Esophagus (tissue), 2 donors: ENCODE data around the gene HCST. TPM values are rescaled to one million over a fixed set of nuclear protein-coding genes. Genes with fewer than 3 reads are reported as not detected.

Source experiments
- polyA plus RNA-seq, 2 donors: library from polyadenylated mRNA; stranded (reverse); fragments of 200-250 nt; gene quantifications; one replicate each; pipeline ENCODE4 v1.2.3, GENCODE V29; 2013
- donor health status: healthy with polysubstance abuse.
- donor health status: Bipolar disorder and iron deficiency.

HCST gene
- polyA plus RNA-seq, 2 donors, result 6.2 to 6.7 TPM

Other genes with a start within 250 kb of the HCST start
- gene UPK1A, start 236.0 kb upstream of the HCST start, polyA plus RNA-seq, result 10 to 100 TPM; 10.7 to 11.5 TPM
- gene ZBTB32, start 198.0 kb upstream of the HCST start, polyA plus RNA-seq, result under 1 TPM; 0.07 to 0.18 TPM
- 10 to 100 TPM; 21.5 to 33.8 TPM for gene KMT2B, start 184.5 kb upstream of the HCST start, polyA plus RNA-seq
- 1 to 10 TPM; 4.3 to 5.1 TPM for gene IGFLR1, start 160.1 kb upstream of the HCST start, polyA plus RNA-seq
- gene U2AF1L4, start 157.1 kb upstream of the HCST start, polyA plus RNA-seq, result 10 to 100 TPM; 17.4 to 43.4 TPM
- gene PSENEN, start 156.9 kb upstream of the HCST start, polyA plus RNA-seq, result 100 to 1,000 TPM in 1 of 2 donors, 10 to 100 TPM in 1; 62.5 to 128 TPM
- 10 to 100 TPM; 10.6 to 20.9 TPM for gene LIN37, start 154.0 kb upstream of the HCST start, polyA plus RNA-seq
- 10 to 100 TPM; 12.5 to 18.3 TPM for gene HSPB6, start 145.5 kb upstream of the HCST start, polyA plus RNA-seq
- 10 to 100 TPM in 1 of 2 donors, 1 to 10 TPM in 1; 5.5 to 13.8 TPM for gene PROSER3, start 144.4 kb upstream of the HCST start, polyA plus RNA-seq
- gene ARHGAP33, start 127.0 kb upstream of the HCST start, polyA plus RNA-seq, result 10 to 100 TPM in 1 of 2 donors, 1 to 10 TPM in 1; 5.7 to 20.8 TPM
- gene PRODH2, start 89.7 kb upstream of the HCST start, polyA plus RNA-seq, result not detected
- not detected for gene NPHS1, start 50.0 kb upstream of the HCST start, polyA plus RNA-seq
- under 1 TPM in 1 of 2 donors, not detected in 1; 0.02 TPM for gene KIRREL2, start 45.6 kb upstream of the HCST start, polyA plus RNA-seq
- gene APLP1, start 34.0 kb upstream of the HCST start, polyA plus RNA-seq, result 1 to 10 TPM in 1 of 2 donors, under 1 TPM in 1; 0.69 to 1.4 TPM
- 1 to 10 TPM; 6.6 to 8.5 TPM for gene NFKBID, start 2.0 kb upstream of the HCST start, polyA plus RNA-seq
- gene TYROBP, start 5.8 kb downstream of the HCST start, polyA plus RNA-seq, result 10 to 100 TPM; 16.7 to 26.8 TPM
- gene LRFN3, start 33.8 kb downstream of the HCST start, polyA plus RNA-seq, result 1 to 10 TPM; 4.9 to 5.0 TPM
- 10 to 100 TPM in 1 of 2 donors, 1 to 10 TPM in 1; 8.6 to 18.0 TPM for gene SDHAF1, start 92.7 kb downstream of the HCST start, polyA plus RNA-seq
- 1 to 10 TPM in 1 of 2 donors, under 1 TPM in 1; 0.87 to 2.7 TPM for gene SYNE4, start 106.3 kb downstream of the HCST start, polyA plus RNA-seq
- 10 to 100 TPM; 15.9 to 19.2 TPM for gene ALKBH6, start 111.7 kb downstream of the HCST start, polyA plus RNA-seq
- 1 to 10 TPM; 2.8 to 7.3 TPM for gene CLIP3, start 130.3 kb downstream of the HCST start, polyA plus RNA-seq
- 1 to 10 TPM; 3.9 to 4.3 TPM for gene THAP8, start 151.8 kb downstream of the HCST start, polyA plus RNA-seq
- gene WDR62, start 152.4 kb downstream of the HCST start, polyA plus RNA-seq, result 1 to 10 TPM; 2.1 to 2.7 TPM
- gene OVOL3, start 208.6 kb downstream of the HCST start, polyA plus RNA-seq, result under 1 TPM in 1 of 2 donors, not detected in 1; 0.16 TPM
- 10 to 100 TPM; 66.7 to 77.8 TPM for gene POLR2I, start 212.3 kb downstream of the HCST start, polyA plus RNA-seq
- 100 to 1,000 TPM; 100 to 149 TPM for gene TBCB, start 212.9 kb downstream of the HCST start, polyA plus RNA-seq
- 1,000 to 10,000 TPM in 1 of 2 donors, 100 to 1,000 TPM in 1; 919 to 1,019 TPM for gene CAPNS1, start 237.5 kb downstream of the HCST start, polyA plus RNA-seq
- gene COX7A1, start 249.9 kb downstream of the HCST start, polyA plus RNA-seq, result 10 to 100 TPM; 17.3 to 22.9 TPM